ENCODE data around the gene PDHB.

DNA sequence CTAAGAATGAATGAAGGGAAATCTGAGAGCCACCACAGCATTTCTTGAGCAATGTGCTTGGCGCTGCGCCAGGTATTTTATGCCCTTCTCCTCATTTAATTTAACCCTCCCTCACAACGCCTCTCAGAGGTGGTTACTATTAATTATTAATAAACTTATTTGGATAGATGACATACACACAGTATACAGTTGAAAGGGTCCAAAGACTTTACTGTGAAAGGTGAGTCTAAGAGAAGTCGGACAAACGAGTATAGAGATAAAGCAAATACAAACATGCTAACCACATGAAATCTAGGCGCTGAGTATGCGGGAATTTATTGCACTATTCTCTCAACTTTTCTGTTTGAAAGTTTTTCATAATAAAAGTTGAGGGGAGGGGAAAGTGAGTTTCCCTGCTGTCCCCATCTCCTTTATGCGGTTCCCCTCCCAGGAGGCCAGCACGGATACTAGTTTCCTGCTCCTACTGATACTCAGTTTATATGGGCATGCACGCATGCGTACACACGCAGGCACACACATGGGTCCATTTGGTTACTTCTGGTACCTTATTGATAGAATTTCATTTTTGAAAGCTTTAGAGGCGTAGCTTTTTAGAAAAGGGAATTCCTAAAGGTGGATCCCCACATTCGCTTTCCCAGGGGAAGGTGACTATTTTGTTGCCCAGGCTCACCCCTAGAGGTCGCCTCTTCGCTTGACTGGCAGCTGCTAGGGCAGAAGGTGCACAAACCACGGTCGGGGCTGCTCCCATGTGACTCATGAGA, 29.7 kb upstream of the PDHB start:
- TF ChIP-seq, protein P1, sequence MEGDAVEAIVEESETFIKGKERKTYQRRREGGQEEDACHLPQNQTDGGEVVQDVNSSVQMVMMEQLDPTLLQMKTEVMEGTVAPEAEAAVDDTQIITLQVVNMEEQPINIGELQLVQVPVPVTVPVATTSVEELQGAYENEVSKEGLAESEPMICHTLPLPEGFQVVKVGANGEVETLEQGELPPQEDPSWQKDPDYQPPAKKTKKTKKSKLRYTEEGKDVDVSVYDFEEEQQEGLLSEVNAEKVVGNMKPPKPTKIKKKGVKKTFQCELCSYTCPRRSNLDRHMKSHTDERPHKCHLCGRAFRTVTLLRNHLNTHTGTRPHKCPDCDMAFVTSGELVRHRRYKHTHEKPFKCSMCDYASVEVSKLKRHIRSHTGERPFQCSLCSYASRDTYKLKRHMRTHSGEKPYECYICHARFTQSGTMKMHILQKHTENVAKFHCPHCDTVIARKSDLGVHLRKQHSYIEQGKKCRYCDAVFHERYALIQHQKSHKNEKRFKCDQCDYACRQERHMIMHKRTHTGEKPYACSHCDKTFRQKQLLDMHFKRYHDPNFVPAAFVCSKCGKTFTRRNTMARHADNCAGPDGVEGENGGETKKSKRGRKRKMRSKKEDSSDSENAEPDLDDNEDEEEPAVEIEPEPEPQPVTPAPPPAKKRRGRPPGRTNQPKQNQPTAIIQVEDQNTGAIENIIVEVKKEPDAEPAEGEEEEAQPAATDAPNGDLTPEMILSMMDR (IDR thresholded peaks at IDR 0.05; ENCODE audit: low read depth, low read length), result peak; percentile 99
- no peak for TF ChIP-seq EZH2phosphoT487 (IDR thresholded peaks at IDR 0.05; ENCODE audit: low read depth)

Measured in OCI-LY3 (cell line).